Astrocyte of the spinal cord (primary cell): ENCODE data around the gene CADM1.

Experiments used
- DNase-seq: peaks from one replicate; pipeline ENCODE4 v3.0.0; 2011; ENCODE audit warnings: low read depth, low spot score
- H3K4me3 ChIP-seq: 2 replicates; pipeline ENCODE4 v1.5.1; 2011; ENCODE audit warnings: low read depth, mild to moderate bottlenecking, low read length, moderate library complexity
- CTCF ChIP-seq: IDR thresholded peaks from 2 replicates; pipeline ENCODE4 v1.5.1; 2012; ENCODE audit warnings: low read depth, mild to moderate bottlenecking, low read length, inconsistent platforms
- in situ Hi-C: cut with HindIII; loops from 2 replicates; pipeline ENCODE4 v1.10.0; 2017; ENCODE audit warnings: low sequenced_read_pairs

The CADM1 gene

GRCh38 chr11:115173136-115173535 lies 331.1 kb downstream of the CADM1 start:
- DNase-seq = no peak
- no peak overlapping the region for H3K4me3 ChIP-seq
- in situ Hi-C loops = no loop called here
- TF ChIP-seq CTCF = no peak

- in situ Hi-C loops = no loop called here
- TF ChIP-seq CTCF = peak; percentile 76
- DNase-seq = peak; percentile 53
- no peak overlapping the region for H3K4me3 ChIP-seq
Observed at GRCh38 chr11:115170133-115170815, 333.9 kb downstream of the CADM1 start.

GRCh38 chr11:115169251-115169650 lies 335.0 kb downstream of the CADM1 start:
- TF ChIP-seq CTCF = no peak
- no peak overlapping the region for H3K4me3 ChIP-seq
- in situ Hi-C loops = no loop called here
- no peak for DNase-seq

GRCh38 chr11:115168686-115169085 lies 335.5 kb downstream of the CADM1 start:
- in situ Hi-C loops = no loop called here
- no peak for DNase-seq
- H3K4me3 ChIP-seq = no peak overlapping the region
- no peak for TF ChIP-seq CTCF

- in situ Hi-C loops = no loop called here
- TF ChIP-seq CTCF = no peak
- H3K4me3 ChIP-seq = no peak overlapping the region
Observed at GRCh38 chr11:115168229-115168671, 336.0 kb downstream of the CADM1 start.

GRCh38 chr11:115167456-115167855 lies 336.8 kb downstream of the CADM1 start:
- DNase-seq = no peak
- TF ChIP-seq CTCF = no peak
- no peak overlapping the region for H3K4me3 ChIP-seq
- in situ Hi-C loops = no loop called here

More at GRCh38 chr11:115168229-115168671, 336.0 kb downstream of the CADM1 start:
- DNase-seq = no peak
